ENCODE data around the gene TAF6L.
"Not testable (repeated sequence)": the region's sequence is repeated elsewhere in the genome, so short reads cannot be mapped to it uniquely, and the experiment has no call there.

TAF6L gene

DNA sequence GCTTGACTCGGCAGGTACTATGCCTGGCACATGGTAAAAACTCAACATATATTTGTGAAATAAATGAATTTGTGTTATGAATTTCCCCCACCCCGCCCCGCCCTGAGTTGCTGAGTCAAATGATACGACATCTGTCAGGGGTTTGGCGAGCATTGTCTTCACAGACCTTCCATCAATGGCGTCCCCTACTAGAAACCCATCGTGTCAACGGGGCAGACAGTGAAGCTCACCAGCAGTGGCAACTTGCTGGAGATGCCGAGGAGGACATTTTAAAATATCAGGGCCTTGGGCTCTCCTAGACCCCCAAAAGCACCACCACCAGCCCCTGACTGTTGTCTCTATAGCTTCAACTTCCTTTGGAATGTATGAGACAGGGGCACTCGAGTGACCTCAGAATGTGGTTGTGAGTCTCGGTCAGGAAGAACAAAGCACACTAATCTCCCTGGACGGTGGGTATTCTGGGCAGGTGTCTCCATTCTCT, 34.8 kb downstream of the TAF6L start:
- peak; percentile 63 for DNase-seq

DNA sequence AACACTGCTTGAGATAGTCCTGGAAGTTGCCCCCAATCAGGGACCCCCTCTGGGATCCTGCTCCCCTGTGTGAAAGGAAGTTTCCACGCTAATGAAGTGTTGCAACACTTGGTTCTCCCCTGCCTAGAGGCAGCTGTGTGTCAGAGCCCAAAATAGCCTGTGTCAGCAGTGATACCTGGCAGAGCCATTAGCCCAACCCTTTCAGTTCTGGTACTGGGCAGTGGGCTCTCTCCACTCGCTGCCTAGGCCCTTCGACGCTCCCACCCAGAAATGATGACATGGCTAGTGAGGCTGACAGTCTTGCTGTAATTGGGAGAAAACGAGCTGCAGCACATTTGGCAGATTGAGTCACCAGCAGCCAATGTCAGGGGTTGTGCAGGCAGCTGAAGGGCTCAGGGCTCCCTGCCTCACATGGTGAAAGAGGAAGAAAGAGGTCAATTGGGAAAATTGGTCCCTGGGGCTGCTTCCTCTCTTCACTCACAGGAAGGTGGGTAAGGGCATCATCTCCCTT, 35.5 kb downstream of the TAF6L start:
- DNase-seq = peak; percentile 16

DNA sequence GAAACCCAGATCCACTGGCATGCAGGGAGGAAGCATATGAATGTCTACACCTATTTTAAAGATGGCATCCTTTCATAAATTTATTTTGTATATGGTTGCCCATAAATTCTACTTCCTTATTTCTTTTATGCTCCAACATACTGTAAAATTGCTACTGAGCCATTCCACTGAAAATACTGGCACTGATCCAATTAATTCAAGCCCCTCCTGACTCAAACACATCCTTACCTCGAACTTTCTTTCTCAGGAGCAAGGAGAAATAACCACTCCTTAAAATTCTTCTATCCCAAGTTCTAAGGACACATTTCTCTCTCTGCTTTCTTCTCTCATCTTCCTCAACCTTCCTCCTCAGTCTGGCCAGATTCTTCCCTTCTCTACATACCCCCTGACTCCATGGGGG, 39.6 kb downstream of the TAF6L start:
- DNase-seq = no peak

DNA sequence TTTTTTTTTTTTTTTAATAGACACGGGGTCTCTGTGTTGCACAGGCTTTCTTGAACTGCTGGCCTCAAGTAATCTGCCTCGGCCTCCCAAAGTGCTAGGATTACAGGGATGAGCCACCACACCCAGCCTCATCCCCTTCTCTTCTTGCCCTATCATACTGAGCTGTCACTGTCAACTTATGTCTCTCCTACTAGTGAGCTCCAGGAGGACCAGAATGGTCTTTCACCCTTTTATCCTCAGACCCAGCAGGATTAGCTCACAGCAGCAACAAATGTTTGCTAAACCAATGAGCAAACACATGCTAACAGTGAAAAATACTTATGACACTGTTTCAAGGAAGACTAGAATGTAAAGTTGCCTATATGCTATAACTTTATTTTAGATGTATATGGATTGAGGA, 40.5 kb downstream of the TAF6L start:
- DNase-seq = no peak

DNA sequence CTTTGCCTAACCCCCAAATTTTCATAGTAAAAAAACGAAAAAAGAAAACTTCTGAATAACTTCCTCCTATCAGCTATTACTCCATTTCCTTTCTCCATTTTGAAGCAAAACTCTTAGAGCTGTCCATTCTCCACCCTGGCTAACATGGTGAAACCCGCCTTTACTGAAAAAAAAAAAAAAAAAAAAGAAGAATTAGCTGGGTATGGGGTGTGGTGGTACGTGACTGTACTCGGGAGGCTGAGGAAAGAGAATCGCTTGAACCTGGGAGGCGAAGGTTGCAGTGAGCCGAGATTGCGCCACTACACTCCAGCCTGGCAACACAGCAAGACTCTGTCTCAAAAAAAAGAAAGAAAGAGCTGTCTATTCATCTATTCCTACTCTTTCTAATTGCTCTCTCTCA, 45.4 kb downstream of the TAF6L start:
- DNase-seq = no peak

DNA sequence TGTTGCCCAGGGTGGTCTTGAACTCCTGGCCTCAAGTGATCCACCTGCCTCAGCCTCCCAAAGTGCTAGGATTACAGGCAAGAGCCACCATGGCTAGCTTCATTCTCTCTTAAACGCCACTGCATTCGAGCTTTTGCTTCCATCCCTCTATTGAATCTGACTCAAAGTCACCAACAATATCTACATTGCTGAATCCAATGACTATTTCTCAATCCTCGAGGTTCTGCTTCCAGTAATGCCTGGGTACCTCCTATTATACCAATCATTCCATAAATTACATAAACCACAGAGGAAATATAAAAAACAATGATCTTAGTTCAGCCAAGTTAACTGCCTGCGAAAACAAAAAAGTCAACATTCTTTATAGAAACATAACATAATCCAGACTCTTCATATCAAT, 45.9 kb downstream of the TAF6L start:
- DNase-seq = no peak

DNA sequence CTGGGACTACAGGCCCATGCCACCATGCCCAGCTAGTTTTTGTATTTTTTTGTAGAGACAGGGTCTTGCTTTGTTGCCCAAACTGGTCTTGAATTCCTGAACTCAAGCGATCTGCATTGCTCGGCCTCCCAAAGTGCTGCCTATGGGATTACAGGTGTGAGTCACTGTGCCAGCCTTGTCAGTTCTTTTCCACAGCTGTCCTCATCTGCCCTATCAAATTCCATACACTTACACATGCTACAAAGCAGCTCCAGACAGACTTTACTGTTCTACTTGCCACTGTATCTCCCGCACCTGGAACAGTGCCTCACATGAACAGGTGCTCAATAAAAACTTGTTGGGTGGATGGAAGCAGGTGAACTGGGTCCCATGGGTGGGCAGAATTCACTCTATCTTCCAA, 52.5 kb downstream of the TAF6L start:
- DNase-seq = no peak

DNA sequence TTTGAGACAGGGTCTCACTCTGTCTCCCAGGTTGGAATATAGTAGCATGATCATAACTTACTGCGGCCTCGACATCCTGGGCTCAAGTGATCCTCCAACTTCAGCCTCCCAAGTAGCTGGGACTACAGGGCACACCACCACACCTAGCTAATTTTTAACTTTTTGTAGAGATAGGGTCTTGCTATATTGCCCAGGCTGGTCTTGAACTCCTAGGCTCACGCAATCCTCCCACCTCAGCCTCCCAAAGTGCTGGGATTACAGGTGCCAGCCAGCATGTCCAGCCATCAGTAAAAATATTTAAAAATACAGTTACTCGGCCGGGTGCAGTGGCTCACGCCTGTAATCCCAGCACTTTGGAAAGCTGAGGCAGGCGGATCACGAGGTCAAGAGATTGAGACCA, 56.9 kb downstream of the TAF6L start:
- not testable (repeated sequence) for DNase-seq

DNA sequence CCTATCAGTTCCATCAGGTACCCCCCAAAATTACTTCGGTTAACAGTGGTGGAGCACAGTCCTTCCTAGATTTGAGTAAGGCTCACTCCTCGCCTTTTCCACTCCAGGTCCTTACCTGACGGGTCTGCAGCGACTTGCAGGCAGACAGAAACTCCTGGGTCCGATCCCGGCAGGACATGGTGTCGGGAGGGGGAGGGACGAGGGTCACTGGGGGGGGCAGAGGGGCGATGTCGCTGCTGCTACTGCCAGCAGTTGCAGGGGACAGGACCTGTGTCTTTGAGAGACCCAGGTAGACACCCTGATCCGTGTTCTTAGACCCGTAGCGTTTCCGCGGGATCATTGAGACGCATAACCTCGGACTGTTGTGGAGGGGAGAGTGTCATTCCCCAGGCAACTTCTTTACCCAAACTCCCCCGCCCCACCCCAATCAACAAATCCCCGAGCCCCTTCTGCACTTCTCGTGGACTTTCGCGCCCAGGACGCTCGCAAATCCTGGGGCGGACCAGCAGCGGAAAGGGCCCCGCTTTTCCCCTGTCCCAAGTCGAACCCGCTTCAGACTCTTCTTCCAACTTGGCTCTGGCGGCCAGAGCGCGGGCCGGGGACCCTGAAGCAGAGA, 59.8 kb downstream of the TAF6L start:
- DNase-seq = peak; percentile 68

DNA sequence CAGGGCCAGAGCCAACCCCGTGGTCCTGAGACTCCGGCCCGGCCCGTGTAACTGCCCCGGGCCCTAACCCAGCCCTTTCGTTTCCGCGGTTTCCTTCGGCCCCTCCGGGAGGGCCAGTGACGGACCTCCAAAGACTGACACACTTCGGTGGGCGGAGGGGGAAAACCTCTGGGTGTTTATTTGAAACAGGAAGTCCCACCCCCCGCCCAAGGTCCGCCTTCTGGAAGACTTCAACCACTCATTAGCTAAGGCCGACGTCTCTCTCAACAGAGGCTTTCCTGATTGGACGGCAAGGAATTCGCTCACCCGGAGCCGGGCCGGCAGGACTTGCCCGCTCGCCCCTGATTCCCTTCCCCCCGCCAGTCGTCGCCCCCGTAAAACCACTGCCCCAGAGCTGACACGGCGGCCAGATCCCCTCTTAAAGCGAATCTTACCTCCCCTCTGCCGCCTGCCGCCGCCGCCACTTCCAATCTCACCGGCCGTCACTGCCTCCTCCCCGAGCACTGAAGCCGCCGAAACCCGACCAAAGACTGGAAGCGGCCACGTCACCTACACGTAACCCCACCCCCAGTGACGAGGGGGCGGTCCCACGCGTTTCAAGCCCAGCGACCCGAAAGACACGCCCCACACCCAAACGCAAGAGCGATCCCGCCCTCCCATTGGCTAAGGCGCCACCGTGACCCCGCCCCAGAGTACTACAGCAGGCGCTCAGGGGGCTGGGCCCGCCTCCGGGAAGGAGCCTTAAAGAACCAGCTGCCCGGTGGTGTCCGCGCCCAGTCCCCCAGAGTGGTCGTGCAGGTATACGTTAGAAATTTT, 60.5 kb downstream of the TAF6L start, which contains the start of gene STX5:
STX5 (minus strand) TSS at position 532 of the 816 bp plus-strand sequence. CDS start 808 bp downstream, outside the sequence.
- peak; percentile 100 for DNase-seq

DNA sequence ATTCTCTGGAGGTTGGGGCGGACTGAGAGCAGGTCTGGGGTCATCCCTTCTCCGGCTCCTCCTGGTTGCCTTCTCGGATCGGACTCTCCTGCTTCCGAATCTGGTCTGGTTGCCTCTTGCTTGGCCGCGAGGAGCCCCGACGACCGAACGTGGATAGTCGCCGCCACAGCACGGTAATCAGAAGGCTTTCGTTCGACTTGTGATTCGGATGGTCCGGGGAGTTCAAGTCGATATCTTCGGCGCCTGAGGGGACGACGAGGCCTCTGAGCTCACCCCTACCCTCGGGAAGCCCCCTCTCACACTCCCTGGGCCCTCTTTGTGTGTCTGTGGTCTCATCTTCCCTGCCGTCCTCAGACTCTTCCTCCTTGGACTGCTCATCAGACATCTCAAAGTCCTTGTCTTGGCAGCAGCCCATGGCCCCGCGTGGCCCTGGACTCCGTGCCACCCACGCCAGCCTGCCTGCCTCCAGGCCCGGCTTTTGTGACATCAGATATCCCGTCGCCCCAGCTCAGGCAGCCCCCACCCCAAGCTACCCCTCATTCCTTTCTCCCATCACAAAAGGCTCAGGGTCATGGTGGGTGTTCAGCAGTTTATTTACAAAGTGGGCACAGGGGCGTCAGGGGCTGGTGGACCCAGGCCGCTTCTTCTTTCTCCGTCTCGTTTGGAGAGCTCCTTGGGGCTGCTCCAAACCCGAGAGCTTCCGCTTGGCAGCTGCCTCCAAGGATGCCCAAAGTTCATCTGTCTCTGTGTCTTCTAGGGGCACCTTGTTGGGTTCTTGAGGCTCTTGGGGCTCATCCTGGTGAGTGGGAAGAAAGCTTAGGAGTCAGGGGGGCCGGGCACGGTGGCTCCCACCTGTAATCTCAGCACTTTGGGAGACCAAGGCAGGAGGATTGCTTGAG, 61.4 kb downstream of the TAF6L start, which contains the start of gene TEX54:
TEX54 (minus strand) TSS at position 506 of the 899 bp plus-strand sequence.
- DNase-seq = no peak

DNA sequence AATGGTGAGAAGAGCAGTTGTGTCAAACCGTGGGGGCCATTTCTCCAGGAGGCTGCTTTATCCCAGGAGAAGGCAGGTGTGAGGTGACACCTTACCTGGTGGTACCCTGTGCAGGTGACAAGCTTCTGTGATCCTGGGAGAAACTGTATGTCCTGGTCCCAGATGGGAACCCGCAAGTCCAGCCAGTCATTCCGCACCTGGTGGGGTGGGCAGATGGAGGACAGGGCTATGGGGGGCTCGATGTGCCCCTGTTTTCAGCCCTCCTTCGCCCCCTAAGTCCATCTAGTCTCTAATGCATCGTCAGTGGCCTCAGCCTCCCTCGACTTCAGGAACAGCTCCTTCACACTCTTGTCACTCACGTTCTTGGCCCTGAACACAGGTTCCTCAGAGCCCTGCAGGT, 64.1 kb downstream of the TAF6L start:
- no peak for DNase-seq
